Gastrocnemius medialis (tissue), 4 donors: ENCODE data around the gene GPR68.

Source experiments
- CTCF ChIP-seq, 5 experiments: fragments of 450-650 bp in 3 of 5; fragments of 200-600 bp in 2 of 5; sonication (generic) in 2 of 5; IDR thresholded peaks in 4 of 5; conservative IDR thresholded peaks in 1 of 5; 1 replicate in 4 of 5; 2 replicates in 1 of 5; pipeline ENCODE4 v1.5.1; 2016 to 2019; ENCODE audit warnings: antibody characterized with exemption in 5 of 5, mild to moderate bottlenecking in 3 of 5, moderate library complexity in 3 of 5
- POLR2A ChIP-seq, 2 donors: fragments of 450-650 bp; IDR thresholded peaks; one replicate each; pipeline ENCODE4 v1.6.1; 2017; ENCODE audit warnings: antibody characterized with exemption in 2 of 2, mild to moderate bottlenecking in 2 of 2, moderate library complexity in 2 of 2

- TF ChIP-seq CTCF (IDR thresholded peaks at IDR 0.05 in 4 of 5, conservative IDR thresholded peaks at IDR 0.05 in 1 of 5) (no peak), POLR2A (IDR thresholded peaks at IDR 0.05) (no peak)
Measured at GRCh38 chr14:91270619-91271018, 26.1 kb upstream of the GPR68 start.
